K562 (cell line): ENCODE data around the gene RAB31.

ENCODE experiments used
- CHCHD3 ChIP-seq: fragments of 250-450 bp; sonication (Bioruptor Pico); IDR thresholded peaks from 2 replicates; pipeline ENCODE4 v2.1.2; 2022; ENCODE audit warnings: mild to moderate bottlenecking
- CTCF ChIP-seq, 3 experiments: IDR thresholded peaks in 2 of 3; conservative IDR thresholded peaks in 1 of 3; 2 replicates each; pipeline ENCODE4 v1.5.1; 2011 to 2012; ENCODE audit warnings: low read length in 3 of 3, mild to moderate bottlenecking in 3 of 3, control low read depth in 2 of 3, improper control_type of control experiment in 1 of 3, inconsistent platforms in 1 of 3, low read depth in 1 of 3, mixed read lengths in 1 of 3, moderate library complexity in 1 of 3; ENCODE audit not compliant: insufficient read depth in 2 of 3
- ESRRB ChIP-seq: fragments of 250-450 bp; sonication (Bioruptor Pico); IDR thresholded peaks from 2 replicates; pipeline ENCODE4 v1.5.0; 2020; ENCODE audit warnings: mild to moderate bottlenecking, moderate library complexity, borderline replicate concordance
- SETDB1 ChIP-seq: IDR thresholded peaks from one replicate; pipeline ENCODE4 v1.6.1; 2012; ENCODE audit warnings: low read length, control low read depth, inconsistent platforms
- TCF7 ChIP-seq: sonication (generic); IDR thresholded peaks from 2 replicates; pipeline ENCODE4 v1.6.1; 2016; ENCODE audit warnings: antibody characterized with exemption, borderline replicate concordance
- TF ChIP-seq, protein P1 (sequence below): sonication (generic); formaldehyde crosslinking; IDR thresholded peaks from 2 replicates; pipeline ENCODE4 v1.8.0; 2023; ENCODE audit warnings: mild to moderate bottlenecking, missing genetic modification reagents
- TF ChIP-seq, protein P2 (sequence below): fragments of 250-450 bp; sonication (Bioruptor Pico); IDR thresholded peaks from 2 replicates; pipeline ENCODE4 v1.5.1; 2021; ENCODE audit warnings: mild to moderate bottlenecking

DNA sequence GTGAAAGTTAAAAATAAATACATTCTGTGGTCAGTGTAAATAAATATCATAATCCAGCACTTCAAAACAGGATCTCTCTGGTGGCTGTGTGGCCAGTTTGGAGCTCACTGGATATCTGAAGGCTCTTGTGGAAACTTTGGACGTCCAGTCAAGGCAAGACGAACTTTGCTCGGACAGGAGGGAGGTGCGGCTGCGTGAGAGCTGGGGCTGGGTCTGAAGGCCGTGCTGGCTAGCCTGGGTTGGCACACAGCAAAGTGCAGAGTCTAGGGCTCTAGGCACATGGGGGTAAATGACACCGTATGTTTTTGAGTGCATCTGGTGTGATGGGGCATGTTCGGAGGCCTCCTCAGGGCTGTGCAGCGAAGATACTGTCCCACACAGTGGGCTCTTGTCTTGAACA is 98.8 kb downstream of the RAB31 start:
- no peak for TF ChIP-seq ESRRB (CRISPR knock-in tag)
- no peak for TF ChIP-seq TCF7
- TF ChIP-seq SETDB1, result no peak
- TF ChIP-seq CHCHD3, result no peak
- TF ChIP-seq, protein P1, sequence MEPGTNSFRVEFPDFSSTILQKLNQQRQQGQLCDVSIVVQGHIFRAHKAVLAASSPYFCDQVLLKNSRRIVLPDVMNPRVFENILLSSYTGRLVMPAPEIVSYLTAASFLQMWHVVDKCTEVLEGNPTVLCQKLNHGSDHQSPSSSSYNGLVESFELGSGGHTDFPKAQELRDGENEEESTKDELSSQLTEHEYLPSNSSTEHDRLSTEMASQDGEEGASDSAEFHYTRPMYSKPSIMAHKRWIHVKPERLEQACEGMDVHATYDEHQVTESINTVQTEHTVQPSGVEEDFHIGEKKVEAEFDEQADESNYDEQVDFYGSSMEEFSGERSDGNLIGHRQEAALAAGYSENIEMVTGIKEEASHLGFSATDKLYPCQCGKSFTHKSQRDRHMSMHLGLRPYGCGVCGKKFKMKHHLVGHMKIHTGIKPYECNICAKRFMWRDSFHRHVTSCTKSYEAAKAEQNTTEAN (CRISPR knock-in tag), result no peak
- no peak for TF ChIP-seq CTCF (IDR thresholded peaks at IDR 0.05 in 2 of 3, conservative IDR thresholded peaks at IDR 0.05 in 1 of 3; ENCODE audit: insufficient read depth in 2 of 3, low read depth in 1 of 3, low read length in 3 of 3)
- TF ChIP-seq, protein P2, sequence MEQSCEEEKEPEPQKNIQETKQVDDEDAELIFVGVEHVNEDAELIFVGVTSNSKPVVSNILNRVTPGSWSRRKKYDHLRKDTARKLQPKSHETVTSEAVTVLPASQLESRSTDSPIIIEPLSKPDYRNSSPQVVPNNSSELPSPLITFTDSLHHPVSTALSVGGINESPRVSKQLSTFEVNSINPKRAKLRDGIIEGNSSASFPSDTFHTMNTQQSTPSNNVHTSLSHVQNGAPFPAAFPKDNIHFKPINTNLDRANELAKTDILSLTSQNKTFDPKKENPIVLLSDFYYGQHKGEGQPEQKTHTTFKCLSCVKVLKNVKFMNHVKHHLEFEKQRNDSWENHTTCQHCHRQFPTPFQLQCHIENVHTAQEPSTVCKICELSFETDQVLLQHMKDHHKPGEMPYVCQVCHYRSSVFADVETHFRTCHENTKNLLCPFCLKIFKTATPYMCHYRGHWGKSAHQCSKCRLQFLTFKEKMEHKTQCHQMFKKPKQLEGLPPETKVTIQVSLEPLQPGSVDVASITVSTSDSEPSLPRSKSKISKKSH (CRISPR knock-in tag), result no peak
